Measurements from ENCODE around the gene AK1. TPM values are rescaled to one million over a fixed set of nuclear protein-coding genes. Genes with fewer than 3 reads are reported as not detected.

The AK1 gene
- total RNA-seq, 2 donors from 2014 or later = 263 to 398 TPM

DNA sequence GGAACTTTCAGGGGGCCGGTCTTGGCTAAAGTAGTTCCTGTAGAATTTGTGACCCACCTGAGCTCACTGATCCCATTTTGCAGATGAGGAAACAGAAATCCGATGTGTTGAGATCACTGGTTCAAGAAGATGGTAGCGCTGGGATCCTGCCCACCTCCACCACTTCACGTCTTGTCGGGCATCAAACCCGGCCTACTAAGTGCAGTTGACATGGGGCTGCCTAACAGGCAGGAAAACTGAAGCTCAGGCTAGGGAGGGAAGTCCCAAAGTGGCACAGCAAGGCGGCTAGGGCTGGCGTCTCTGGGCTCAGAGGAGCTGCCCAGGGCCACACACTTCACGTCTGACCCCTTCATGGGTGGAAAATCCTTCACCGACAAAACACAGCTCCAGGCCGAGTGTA lies 22.5 kb downstream of the AK1 start:
- H3K4me1 ChIP-seq = peaks cover 0 to 66% of the 10 kb centered on the region in 2 donors
- TF ChIP-seq, protein P1, sequence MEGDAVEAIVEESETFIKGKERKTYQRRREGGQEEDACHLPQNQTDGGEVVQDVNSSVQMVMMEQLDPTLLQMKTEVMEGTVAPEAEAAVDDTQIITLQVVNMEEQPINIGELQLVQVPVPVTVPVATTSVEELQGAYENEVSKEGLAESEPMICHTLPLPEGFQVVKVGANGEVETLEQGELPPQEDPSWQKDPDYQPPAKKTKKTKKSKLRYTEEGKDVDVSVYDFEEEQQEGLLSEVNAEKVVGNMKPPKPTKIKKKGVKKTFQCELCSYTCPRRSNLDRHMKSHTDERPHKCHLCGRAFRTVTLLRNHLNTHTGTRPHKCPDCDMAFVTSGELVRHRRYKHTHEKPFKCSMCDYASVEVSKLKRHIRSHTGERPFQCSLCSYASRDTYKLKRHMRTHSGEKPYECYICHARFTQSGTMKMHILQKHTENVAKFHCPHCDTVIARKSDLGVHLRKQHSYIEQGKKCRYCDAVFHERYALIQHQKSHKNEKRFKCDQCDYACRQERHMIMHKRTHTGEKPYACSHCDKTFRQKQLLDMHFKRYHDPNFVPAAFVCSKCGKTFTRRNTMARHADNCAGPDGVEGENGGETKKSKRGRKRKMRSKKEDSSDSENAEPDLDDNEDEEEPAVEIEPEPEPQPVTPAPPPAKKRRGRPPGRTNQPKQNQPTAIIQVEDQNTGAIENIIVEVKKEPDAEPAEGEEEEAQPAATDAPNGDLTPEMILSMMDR (IDR thresholded peaks at IDR 0.05) = no peak
- H3K27ac ChIP-seq = peak overlapping the region; percentile 86 to 88
- DNase-seq (ENCODE audit: low spot score) = no peak
- H3K9me3 ChIP-seq = no peaks in the 10 kb centered on the region
- H3K4me3 ChIP-seq = peak overlapping the region; percentile 63 to 66
- H3K27me3 ChIP-seq = no peaks in the 10 kb centered on the region
- H3K36me3 ChIP-seq = peaks cover 27% of the 10 kb centered on the region

DNA sequence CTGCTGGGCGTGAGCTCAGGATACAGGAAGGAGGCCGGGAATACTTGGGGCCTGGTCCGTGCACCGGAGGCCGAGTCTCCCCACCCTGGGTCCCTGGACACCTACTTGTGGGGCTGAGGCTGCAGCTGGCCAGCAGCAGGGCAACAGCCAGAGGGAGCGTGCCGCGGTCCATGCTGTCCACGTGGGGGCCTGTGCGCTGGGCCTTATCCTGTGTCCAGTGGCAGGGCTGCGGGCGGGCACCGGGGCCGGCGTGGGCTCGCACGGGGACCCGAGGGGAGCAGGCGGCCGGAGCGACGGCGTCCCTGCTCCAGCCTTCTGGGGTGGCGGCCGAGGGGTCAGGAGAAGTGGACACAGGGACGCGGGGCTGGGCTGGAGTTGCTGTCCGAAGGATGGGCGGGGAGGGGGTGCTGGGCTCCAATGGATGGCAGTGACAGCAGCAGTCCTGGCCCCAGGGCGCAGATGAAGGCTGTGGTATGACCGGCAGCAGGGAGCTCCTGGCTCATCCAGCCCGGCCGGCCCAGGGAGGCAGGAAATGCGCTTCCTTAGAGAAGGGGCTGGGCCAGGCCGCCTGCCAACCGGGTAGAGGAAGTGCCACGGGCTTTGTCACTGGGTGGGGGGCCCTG lies 23.2 kb downstream of the AK1 start, which contains the start of gene ENG:
Gene ENG, minus strand, starts transcription at position 475 of the 623 bp plus-strand sequence. Its CDS starts 303 bp downstream, at position 172.
- DNase-seq (ENCODE audit: low spot score) = peak; percentile 92
- Histone ChIP-seq H3K9me3 (peaks cover 0 to 5% of the 10 kb centered on the region in 2 donors), H3K27ac (peak within 1 kb of the TSS; percentile 86 to 88), H3K36me3 (peaks cover 33% of the 10 kb centered on the region), H3K4me3 (peak within 1 kb of the TSS; percentile 63 to 66), H3K27me3 (no peaks in the 10 kb centered on the region), H3K4me1 (peaks cover 0 to 59% of the 10 kb centered on the region in 2 donors)
- TF ChIP-seq, protein P1 (IDR thresholded peaks at IDR 0.05) = peak in 1 of 2 donors; percentile 21

DNA sequence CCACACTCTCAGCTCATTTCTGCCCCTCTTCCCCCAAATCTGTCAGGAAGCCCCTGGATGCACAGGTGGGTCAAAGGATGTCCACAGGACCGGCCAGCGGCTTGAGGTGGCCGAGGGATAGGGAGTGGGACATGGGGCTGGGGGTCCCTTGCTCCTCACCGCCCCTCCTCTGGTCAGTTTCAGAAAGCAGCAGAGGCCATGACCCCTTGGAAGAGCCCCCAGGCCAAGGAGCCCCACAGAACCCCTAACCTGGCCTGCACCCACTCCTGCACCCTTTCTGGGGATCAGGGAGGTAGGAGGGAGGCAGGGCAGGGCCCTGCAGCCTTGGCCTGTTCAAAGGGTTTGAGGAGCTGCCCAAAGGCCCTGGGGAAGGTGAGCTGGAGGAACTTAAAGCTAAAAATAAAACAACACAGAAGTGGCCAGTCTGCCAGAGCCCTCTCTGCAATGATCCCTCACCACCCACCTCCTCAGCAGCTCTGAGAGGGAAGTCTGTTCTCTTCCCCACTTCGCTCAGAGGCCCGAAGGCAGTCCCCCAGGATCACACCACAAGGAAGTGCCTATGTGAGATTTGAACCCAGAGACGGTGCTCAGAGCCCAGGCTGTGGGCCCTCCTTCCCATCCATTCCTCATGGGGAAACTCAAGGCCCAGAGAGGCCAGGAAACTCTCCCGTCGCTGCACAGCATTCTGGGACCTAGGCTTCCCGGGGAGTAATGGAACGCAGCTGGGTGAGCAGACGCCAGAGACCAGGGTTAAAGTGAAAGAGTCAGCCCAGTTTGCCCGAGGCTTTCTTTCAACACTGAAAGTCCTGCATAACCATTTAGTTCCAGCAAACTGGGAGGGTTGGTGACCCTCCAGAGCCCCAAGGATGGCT lies 23.9 kb downstream of the AK1 start:
- Histone ChIP-seq H3K4me1 (peaks cover 0 to 52% of the 10 kb centered on the region in 2 donors), H3K27me3 (no peaks in the 10 kb centered on the region), H3K9me3 (peaks cover 0 to 11% of the 10 kb centered on the region in 2 donors), H3K27ac (peak overlapping the region; percentile 86 to 88), H3K4me3 (peak overlapping the region; percentile 63 to 66), H3K36me3 (peaks cover 33% of the 10 kb centered on the region)
- DNase-seq (ENCODE audit: low spot score) = no peak
- TF ChIP-seq, protein P1 (IDR thresholded peaks at IDR 0.05) = no peak

DNA sequence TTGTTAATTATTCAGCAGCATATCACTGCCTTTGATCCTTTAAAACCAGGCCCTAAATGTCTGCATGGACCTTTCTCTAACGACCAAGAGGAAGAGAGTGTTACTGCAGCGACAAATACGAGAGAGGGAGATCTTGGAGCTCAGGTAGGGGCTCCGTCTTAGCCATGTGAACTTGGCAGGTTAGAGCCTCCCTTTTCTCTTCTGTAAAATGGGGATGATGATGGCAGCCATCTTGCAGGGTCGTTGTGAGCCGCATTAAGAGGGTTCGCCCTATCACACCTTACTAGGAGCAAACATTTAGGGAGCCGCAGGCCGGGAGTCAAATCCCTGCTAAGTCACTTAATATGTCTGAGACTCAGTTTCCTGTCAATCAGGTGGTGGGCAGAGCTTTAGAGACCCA lies 24.6 kb downstream of the AK1 start:
- TF ChIP-seq, protein P1 (IDR thresholded peaks at IDR 0.05) = no peak
- peaks cover 0 to 50% of the 10 kb centered on the region in 2 donors for H3K4me1 ChIP-seq
- peaks cover 33% of the 10 kb centered on the region for H3K36me3 ChIP-seq
- H3K9me3 ChIP-seq = peaks cover 0 to 11% of the 10 kb centered on the region in 2 donors
- H3K4me3 ChIP-seq = peak overlapping the region; percentile 63 to 66
- DNase-seq (ENCODE audit: low spot score) = no peak
- H3K27me3 ChIP-seq = no peaks in the 10 kb centered on the region
- peak overlapping the region; percentile 86 to 88 for H3K27ac ChIP-seq

DNA sequence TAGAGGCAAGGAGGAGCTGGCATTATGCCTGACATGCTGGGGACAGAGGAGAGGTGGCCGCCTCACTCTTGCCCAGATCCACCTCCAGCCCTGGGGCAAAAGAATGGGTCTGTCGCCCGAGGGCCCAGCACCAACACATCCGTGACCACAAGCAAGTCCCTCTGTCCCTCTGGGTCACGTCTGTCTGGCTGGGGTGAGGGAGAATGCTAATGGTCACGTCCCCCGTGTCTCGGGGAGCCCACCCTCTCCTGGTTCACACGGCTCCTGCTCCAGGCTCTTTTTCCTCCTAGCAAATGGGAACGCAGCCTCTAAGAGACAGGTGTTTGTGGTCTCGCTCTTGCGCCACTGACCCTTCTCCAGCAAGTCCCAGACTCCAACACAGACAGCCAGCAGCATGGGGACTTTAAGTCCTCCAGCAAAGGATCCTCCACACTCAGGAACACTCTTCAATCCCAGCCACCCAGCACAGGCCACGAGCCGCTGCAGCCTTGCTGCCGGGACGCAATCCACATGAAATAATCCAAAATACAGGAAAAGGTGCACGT lies 27.1 kb downstream of the AK1 start:
- Histone ChIP-seq H3K4me1 (peaks cover 0 to 53% of the 10 kb centered on the region in 2 donors), H3K36me3 (peaks cover 33% of the 10 kb centered on the region), H3K4me3 (peak overlapping the region; percentile 63 to 66), H3K27ac (peak overlapping the region; percentile 86 to 88), H3K9me3 (peaks cover 0 to 11% of the 10 kb centered on the region in 2 donors), H3K27me3 (no peaks in the 10 kb centered on the region)
- DNase-seq (ENCODE audit: low spot score) = no peak
- TF ChIP-seq, protein P1 (IDR thresholded peaks at IDR 0.05) = no peak
